Measurements from ENCODE around the gene GPR176. TPM values are rescaled to one million over a fixed set of nuclear protein-coding genes. Genes with fewer than 3 reads are reported as not detected.
A peak's percentile ranks its signal among the peaks of the same experiment; 100 is the strongest.

GPR176 gene
- total and polyA plus RNA-seq, 2 donors from 2014 or later = 2.9 to 7.6 TPM

GRCh38 chr15:39921274-39921638 is 1.2 kb upstream of the GPR176 start:
- intact Hi-C loops (cut with DNase I) = no loop called here
- TF ChIP-seq CTCF (IDR thresholded peaks at IDR 0.05; ENCODE audit: borderline replicate concordance, extremely low read depth, insufficient read depth) = no peak
- Histone ChIP-seq H3K36me3 (ENCODE audit: control insufficient read depth in 2 of 3, insufficient read depth in 3 of 3, low read length in 3 of 3) (no peaks in the 10 kb centered on the region), H3K9me3 (ENCODE audit: control insufficient read depth in 2 of 3, insufficient read depth in 1 of 3, low read length in 3 of 3) (no peaks in the 10 kb centered on the region), H3K27ac (ENCODE audit: low read depth in 2 of 2, low read length in 2 of 2) (peak overlapping the region; percentile 51 to 59), H3K4me1 (ENCODE audit: control insufficient read depth in 2 of 3, insufficient read depth in 2 of 3, low read depth in 1 of 3, low read length in 3 of 3) (peaks cover 0 to 4% (median 0%) of the 10 kb centered on the region in 3 donors), H3K9ac (ENCODE audit: low read length in 3 of 3) (peak overlapping the region; percentile 33 to 74 (median 57)), H3K4me3 (ENCODE audit: low read length in 3 of 3) (peak overlapping the region; percentile 72 to 84 (median 73)), H3K27me3 (ENCODE audit: control insufficient read depth, insufficient read depth, low read length) (peaks cover 4% of the 10 kb centered on the region)
- DNase-seq (no peak), FAIRE-seq (no peak)

- Histone ChIP-seq H3K27ac (ENCODE audit: low read depth in 2 of 2, low read length in 2 of 2) (peak overlapping the region; percentile 59 to 73), H3K27me3 (ENCODE audit: control insufficient read depth, insufficient read depth, low read length) (peaks cover 4% of the 10 kb centered on the region), H3K9ac (ENCODE audit: low read length in 3 of 3) (peak overlapping the region; percentile 33 to 77 (median 57)), H3K9me3 (ENCODE audit: control insufficient read depth in 2 of 3, insufficient read depth in 1 of 3, low read length in 3 of 3) (no peaks in the 10 kb centered on the region), H3K4me3 (ENCODE audit: low read length in 3 of 3) (peak overlapping the region; percentile 72 to 84 (median 73)), H3K4me1 (ENCODE audit: control insufficient read depth in 2 of 3, insufficient read depth in 2 of 3, low read depth in 1 of 3, low read length in 3 of 3) (peaks cover 0 to 4% (median 0%) of the 10 kb centered on the region in 3 donors), H3K36me3 (ENCODE audit: control insufficient read depth in 2 of 3, insufficient read depth in 3 of 3, low read length in 3 of 3) (no peaks in the 10 kb centered on the region)
- FAIRE-seq = no peak
- intact Hi-C loops (cut with DNase I) = no loop called here
- no peak for TF ChIP-seq CTCF (IDR thresholded peaks at IDR 0.05; ENCODE audit: borderline replicate concordance, extremely low read depth, insufficient read depth)
- peak; percentile 93 to 96 (median 94) for DNase-seq
These were observed 626 bp upstream of the GPR176 start for GRCh38 chr15:39920510-39921273.

GRCh38 chr15:39919411-39919747 is 687 bp downstream of the GPR176 start:
- Histone ChIP-seq H3K4me1 (ENCODE audit: control insufficient read depth in 2 of 3, insufficient read depth in 2 of 3, low read depth in 1 of 3, low read length in 3 of 3) (peaks cover 0 to 4% (median 0%) of the 10 kb centered on the region in 3 donors), H3K9ac (ENCODE audit: low read length in 3 of 3) (peak overlapping the region in 1 of 3 donors; percentile 77), H3K27ac (ENCODE audit: low read depth in 2 of 2, low read length in 2 of 2) (no peak overlapping the region), H3K27me3 (ENCODE audit: control insufficient read depth, insufficient read depth, low read length) (peaks cover 4% of the 10 kb centered on the region), H3K36me3 (ENCODE audit: control insufficient read depth in 2 of 3, insufficient read depth in 3 of 3, low read length in 3 of 3) (no peaks in the 10 kb centered on the region), H3K9me3 (ENCODE audit: control insufficient read depth in 2 of 3, insufficient read depth in 1 of 3, low read length in 3 of 3) (peaks cover 0 to 6% (median 0%) of the 10 kb centered on the region in 3 donors), H3K4me3 (ENCODE audit: low read length in 3 of 3) (peak overlapping the region in 2 of 3 donors; percentile 72 to 73)
- intact Hi-C loops (cut with DNase I) = no loop called here
- TF ChIP-seq CTCF (IDR thresholded peaks at IDR 0.05; ENCODE audit: borderline replicate concordance, extremely low read depth, insufficient read depth) = no peak
- FAIRE-seq (no peak), DNase-seq (peak in 2 of 5 donors; percentile 21 to 24)

Measured in kidney (tissue), 14 donors.